Measurements from ENCODE around the gene PEPD.

DNA sequence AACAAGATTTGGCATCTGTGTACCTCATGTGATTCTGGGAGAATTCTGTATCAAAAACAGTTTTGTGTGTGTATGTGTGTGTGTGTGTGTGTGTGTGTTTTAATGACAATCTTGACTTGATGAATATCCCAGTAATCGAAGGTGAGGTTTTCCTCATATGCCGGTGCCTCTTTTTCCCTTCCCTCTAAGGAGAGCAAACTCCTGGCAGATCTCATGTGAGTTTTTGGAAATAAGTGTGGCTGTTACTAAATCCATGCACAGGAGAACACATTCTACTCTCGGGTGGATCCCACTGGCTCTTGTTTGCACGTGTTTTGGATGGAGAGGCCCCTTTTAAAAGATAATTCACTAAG is 177.0 kb downstream of the PEPD start:
- TF ChIP-seq POLR2A (IDR thresholded peaks at IDR 0.05) (no peak), POLR2AphosphoS5 (IDR thresholded peaks at IDR 0.05) (no peak)
- TF ChIP-seq, protein P1, sequence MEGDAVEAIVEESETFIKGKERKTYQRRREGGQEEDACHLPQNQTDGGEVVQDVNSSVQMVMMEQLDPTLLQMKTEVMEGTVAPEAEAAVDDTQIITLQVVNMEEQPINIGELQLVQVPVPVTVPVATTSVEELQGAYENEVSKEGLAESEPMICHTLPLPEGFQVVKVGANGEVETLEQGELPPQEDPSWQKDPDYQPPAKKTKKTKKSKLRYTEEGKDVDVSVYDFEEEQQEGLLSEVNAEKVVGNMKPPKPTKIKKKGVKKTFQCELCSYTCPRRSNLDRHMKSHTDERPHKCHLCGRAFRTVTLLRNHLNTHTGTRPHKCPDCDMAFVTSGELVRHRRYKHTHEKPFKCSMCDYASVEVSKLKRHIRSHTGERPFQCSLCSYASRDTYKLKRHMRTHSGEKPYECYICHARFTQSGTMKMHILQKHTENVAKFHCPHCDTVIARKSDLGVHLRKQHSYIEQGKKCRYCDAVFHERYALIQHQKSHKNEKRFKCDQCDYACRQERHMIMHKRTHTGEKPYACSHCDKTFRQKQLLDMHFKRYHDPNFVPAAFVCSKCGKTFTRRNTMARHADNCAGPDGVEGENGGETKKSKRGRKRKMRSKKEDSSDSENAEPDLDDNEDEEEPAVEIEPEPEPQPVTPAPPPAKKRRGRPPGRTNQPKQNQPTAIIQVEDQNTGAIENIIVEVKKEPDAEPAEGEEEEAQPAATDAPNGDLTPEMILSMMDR (IDR thresholded peaks at IDR 0.05), result no peak
